Fibroblast of skin of back (primary cell): ENCODE results near the gene S100A8.
"Not testable (repeated sequence)": the region's sequence is repeated elsewhere in the genome, so short reads cannot be mapped to it uniquely, and the experiment has no call there.

Experiments
- DNase-seq: peaks from one replicate; pipeline ENCODE4 v3.0.0-alpha.2; 2013

The S100A8 gene

GRCh38 chr1:153360592-153361479 is 30.0 kb downstream of the S100A8 start:
- DNase-seq = no peak

- DNase-seq = no peak
These were observed 30.7 kb downstream of the S100A8 start for GRCh38 chr1:153360190-153360589.

GRCh38 chr1:153359241-153359640 is 31.6 kb downstream of the S100A8 start:
- DNase-seq = no peak

- DNase-seq = no peak
These were observed 32.2 kb downstream of the S100A8 start for GRCh38 chr1:153358691-153358975.

GRCh38 chr1:153357853-153358690 is 32.8 kb downstream of the S100A8 start, which contains the start of gene S100A9:
TSS of gene S100A9 (plus strand) at chr1:153357854. CDS start at chr1:153358284, 430 bp downstream.
- no peak for DNase-seq

- DNase-seq = no peak
These were observed 33.6 kb downstream of the S100A8 start for GRCh38 chr1:153357076-153357852.

GRCh38 chr1:153356392-153357075 is 34.3 kb downstream of the S100A8 start:
- DNase-seq = no peak

GRCh38 chr1:153355445-153356071 is 35.3 kb downstream of the S100A8 start:
- peak; percentile 19 for DNase-seq

- DNase-seq = no peak
These were observed 36.2 kb downstream of the S100A8 start for GRCh38 chr1:153354515-153355193.

GRCh38 chr1:153353226-153353947 is 37.5 kb downstream of the S100A8 start:
- no peak for DNase-seq

- DNase-seq = peak; percentile 54
These were observed 38.4 kb downstream of the S100A8 start for GRCh38 chr1:153352523-153352922.

GRCh38 chr1:153350321-153350957 is 40.4 kb downstream of the S100A8 start:
- DNase-seq = no peak

GRCh38 chr1:153349363-153350320 is 41.2 kb downstream of the S100A8 start:
- no peak for DNase-seq

- no peak for DNase-seq
These were observed 42.1 kb downstream of the S100A8 start, which contains the start of gene PGLYRP4 for GRCh38 chr1:153348511-153349362. TSS of gene PGLYRP4 (minus strand) at chr1:153348841. CDS start at chr1:153347932, 909 bp downstream.

- DNase-seq = no peak
These were observed 43.0 kb downstream of the S100A8 start for GRCh38 chr1:153347856-153348255.

- not testable (repeated sequence) for DNase-seq
These were observed 43.8 kb downstream of the S100A8 start for GRCh38 chr1:153347049-153347448.

GRCh38 chr1:153346077-153346723 is 44.7 kb downstream of the S100A8 start:
- no peak for DNase-seq
